SK-N-MC (cell line): ENCODE data around the gene MAPKBP1.

ENCODE experiments used
- DNase-seq: peaks from one replicate; pipeline ENCODE4 v3.0.0-alpha.2; 2011; ENCODE audit warnings: low read depth, low spot score
- H3K27ac ChIP-seq: fragments of 200-600 bp; sonication (generic); 2 replicates; pipeline ENCODE4 v1.5.1; 2016; ENCODE audit warnings: mixed run types
- H3K36me3 ChIP-seq: fragments of 200-600 bp; sonication (generic); 2 replicates; pipeline ENCODE4 v1.6.1; 2017; ENCODE audit warnings: antibody characterized with exemption, low read length, mixed read lengths; ENCODE audit not compliant: insufficient read depth
- H3K4me3 ChIP-seq: fragments of 200-600 bp; sonication (generic); 2 replicates; pipeline ENCODE4 v1.5.1; 2016
- H3K9ac ChIP-seq: fragments of 200-600 bp; sonication (generic); 2 replicates; pipeline ENCODE4 v1.8.0; 2017; ENCODE audit warnings: mixed run types, mixed read lengths; ENCODE audit not compliant: insufficient read length
- H3K9me3 ChIP-seq: fragments of 200-600 bp; sonication (generic); 2 replicates; pipeline ENCODE4 v1.6.1; 2017; ENCODE audit warnings: low read depth, mild to moderate bottlenecking, antibody characterized with exemption, low read length, moderate library complexity, mixed read lengths
- EZH2 ChIP-seq: fragments of 200-600 bp; sonication (generic); IDR thresholded peaks from one replicate; pipeline ENCODE4 v1.6.1; 2017; ENCODE audit warnings: antibody characterized with exemption
- FOXP2 ChIP-seq: optimal IDR thresholded peaks from 2 replicates; pipeline ENCODE3; 2011; ENCODE audit warnings: mild to moderate bottlenecking, moderate library complexity; ENCODE audit not compliant: insufficient read depth; ENCODE audit errors: extremely low read length, control extremely low read depth
- POLR2AphosphoS5 ChIP-seq: IDR thresholded peaks from 2 replicates; pipeline ENCODE4 v1.6.1; 2012; ENCODE audit warnings: mild to moderate bottlenecking, low read depth, low read length, borderline replicate concordance

The MAPKBP1 gene

GRCh38 chr15:41789662-41790061 lies 15.4 kb downstream of the MAPKBP1 start:
- DNase-seq: no peak
- no peak overlapping the region for H3K4me3 ChIP-seq
- no peaks in the 10 kb centered on the region for H3K9me3 ChIP-seq
- TF ChIP-seq EZH2 (no peak), POLR2AphosphoS5 (no peak), FOXP2 (no peak)
- no peak overlapping the region for H3K9ac ChIP-seq
- peak overlapping the region; percentile 9; the same call in 1 of the 2 replicates for H3K27ac ChIP-seq
- no peaks in the 10 kb centered on the region for H3K36me3 ChIP-seq

DNA sequence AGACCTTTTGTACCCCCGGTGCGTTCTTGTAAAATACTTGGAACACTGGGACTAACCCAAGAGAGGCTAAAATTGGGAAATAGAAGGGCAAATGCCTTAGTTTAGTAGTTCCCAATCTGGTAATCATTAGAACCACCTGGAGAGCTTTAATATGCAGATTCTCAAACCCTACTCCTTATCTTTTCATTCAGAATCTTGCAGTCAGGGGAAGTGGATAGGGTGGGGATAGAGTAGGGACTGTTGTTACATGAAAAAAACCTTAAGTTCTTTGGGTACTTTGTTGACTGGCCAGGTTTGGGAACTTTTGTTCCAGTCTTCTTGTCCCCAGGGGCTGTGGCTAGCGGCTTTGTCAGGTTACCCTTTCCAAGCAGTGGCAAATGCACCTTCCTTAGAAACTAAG lies 15.9 kb downstream of the MAPKBP1 start:
- TF ChIP-seq POLR2AphosphoS5 (no peak), EZH2 (no peak), FOXP2 (no peak)
- Histone ChIP-seq H3K27ac (peak overlapping the region; percentile 9; the same call in 1 of the 2 replicates), H3K4me3 (no peak overlapping the region), H3K9ac (no peak overlapping the region), H3K36me3 (no peaks in the 10 kb centered on the region), H3K9me3 (no peaks in the 10 kb centered on the region)
- DNase-seq: no peak

- H3K4me3 ChIP-seq: no peak overlapping the region
- DNase-seq: no peak
- H3K9ac ChIP-seq: no peak overlapping the region
- no peaks in the 10 kb centered on the region for H3K36me3 ChIP-seq
- H3K9me3 ChIP-seq: no peaks in the 10 kb centered on the region
- H3K27ac ChIP-seq: no peak overlapping the region
- no peak for TF ChIP-seq FOXP2
- no peak for TF ChIP-seq EZH2
- TF ChIP-seq POLR2AphosphoS5: no peak
These were observed 16.7 kb downstream of the MAPKBP1 start for GRCh38 chr15:41790756-41791546.

DNA sequence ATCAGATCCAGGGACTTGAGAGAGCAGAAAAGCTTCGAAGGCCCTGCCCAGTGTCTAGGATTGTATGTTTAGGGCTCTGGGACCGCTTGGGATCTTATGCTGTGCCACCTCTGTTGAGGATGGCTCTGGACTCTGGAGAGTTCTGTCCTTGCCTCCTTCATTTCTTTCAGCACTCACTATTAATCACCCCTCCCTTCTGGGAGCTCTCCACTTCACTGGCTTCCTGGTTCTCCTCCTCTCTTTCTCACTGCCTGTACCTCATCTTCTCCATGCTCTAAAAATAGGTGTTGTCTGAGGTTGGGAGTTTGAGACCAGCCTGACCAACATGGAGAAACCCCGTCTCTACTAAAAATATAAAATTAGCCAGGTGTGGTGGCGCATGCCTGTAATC lies 17.3 kb downstream of the MAPKBP1 start:
- H3K4me3 ChIP-seq: no peak overlapping the region
- H3K9ac ChIP-seq: no peak overlapping the region
- no peaks in the 10 kb centered on the region for H3K9me3 ChIP-seq
- DNase-seq: no peak
- H3K36me3 ChIP-seq: no peaks in the 10 kb centered on the region
- no peak overlapping the region for H3K27ac ChIP-seq
- TF ChIP-seq FOXP2 (no peak), EZH2 (no peak), POLR2AphosphoS5 (no peak)

GRCh38 chr15:41792000-41792637 lies 17.8 kb downstream of the MAPKBP1 start:
- DNase-seq: no peak
- H3K27ac ChIP-seq: 0 out of 2 replicates have a peak overlapping the region, but pooled peaks have one; percentile 23
- H3K9ac ChIP-seq: no peak overlapping the region
- H3K9me3 ChIP-seq: no peaks in the 10 kb centered on the region
- H3K4me3 ChIP-seq: no peak overlapping the region
- H3K36me3 ChIP-seq: no peaks in the 10 kb centered on the region
- TF ChIP-seq EZH2: no peak
- no peak for TF ChIP-seq POLR2AphosphoS5

DNA sequence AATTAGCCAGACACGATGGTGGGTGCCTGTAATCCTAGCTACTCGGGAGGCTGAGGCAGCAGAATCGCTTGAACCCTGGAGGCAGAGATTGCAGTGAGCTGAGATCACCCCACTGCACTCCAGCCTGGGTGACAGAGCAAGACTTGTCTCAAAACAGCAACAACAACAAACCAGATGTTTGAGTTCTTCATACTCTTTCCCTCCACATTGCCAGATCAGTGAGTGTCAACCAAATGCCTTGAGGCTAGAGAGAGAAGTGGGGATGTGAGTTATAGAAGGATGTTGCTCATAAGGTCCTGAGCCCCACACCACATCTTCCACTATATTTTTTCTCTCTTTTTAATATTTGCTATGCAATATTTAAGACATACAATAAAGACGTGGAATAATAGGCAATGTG lies 19.8 kb downstream of the MAPKBP1 start:
- TF ChIP-seq FOXP2 (no peak), EZH2 (no peak), POLR2AphosphoS5 (no peak)
- no peaks in the 10 kb centered on the region for H3K36me3 ChIP-seq
- H3K27ac ChIP-seq: peak overlapping the region; percentile 99
- H3K9me3 ChIP-seq: no peaks in the 10 kb centered on the region
- no peak overlapping the region for H3K9ac ChIP-seq
- DNase-seq: no peak
- no peak overlapping the region for H3K4me3 ChIP-seq

DNA sequence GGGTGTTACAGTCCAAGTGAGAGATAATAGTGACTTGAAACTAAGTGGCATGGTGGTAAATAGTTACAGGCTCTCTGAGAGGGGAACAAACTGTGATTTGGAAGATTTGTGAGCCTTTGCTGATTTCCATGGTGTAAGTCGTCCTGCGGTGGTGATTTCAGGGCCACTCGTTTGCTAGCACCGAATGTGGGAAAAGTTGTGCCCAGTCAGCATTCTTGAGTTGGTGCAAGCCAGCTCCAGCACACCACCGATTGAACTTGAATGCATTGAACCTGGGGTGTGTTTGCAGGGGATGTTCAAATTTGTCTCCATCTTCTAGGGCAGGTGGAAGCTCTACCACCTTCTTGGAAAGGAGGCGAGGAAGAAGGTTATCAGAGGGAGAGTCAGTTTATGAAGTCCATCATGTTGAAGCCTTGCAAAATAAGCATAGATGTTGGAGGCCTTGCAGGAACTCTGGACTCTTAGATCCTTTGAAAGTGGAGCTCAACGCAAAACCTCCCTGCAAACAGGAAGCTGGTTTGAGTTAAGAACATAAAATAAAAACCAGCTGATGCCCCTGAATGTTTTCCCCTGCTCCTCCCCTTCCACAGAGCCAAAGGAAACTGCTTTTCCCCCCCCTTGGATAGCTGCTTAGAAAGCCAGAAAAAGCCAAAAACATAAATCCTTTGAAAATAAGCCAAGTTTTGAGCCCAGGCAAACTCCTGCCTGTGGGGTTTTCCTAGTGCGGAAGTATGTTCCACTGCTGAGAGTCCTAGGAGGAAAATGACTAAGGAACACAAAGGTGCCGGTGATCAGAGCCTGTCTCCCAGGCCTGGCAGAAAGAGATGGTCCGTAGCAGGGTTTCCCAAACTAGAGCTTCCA lies 21.9 kb downstream of the MAPKBP1 start:
- peak overlapping the region; percentile 53 for H3K9ac ChIP-seq
- no peaks in the 10 kb centered on the region for H3K36me3 ChIP-seq
- TF ChIP-seq POLR2AphosphoS5: no peak; the same call in 1 of the 2 replicates
- TF ChIP-seq FOXP2: no peak
- no peak for TF ChIP-seq EZH2
- H3K27ac ChIP-seq: peak overlapping the region; percentile 99
- DNase-seq: peak; percentile 80
- no peaks in the 10 kb centered on the region for H3K9me3 ChIP-seq
- H3K4me3 ChIP-seq: peak overlapping the region; percentile 77
